ENCODE results near the gene GREM2. TPM values are rescaled to one million over a fixed set of nuclear protein-coding genes. Genes with fewer than 3 reads are reported as not detected.

GREM2 gene
- total RNA-seq, 2 donors from 2014 or later = 4.9 to 21.1 TPM

- intact Hi-C loops (cut with DNase I) = no loop called here
- DNase-seq (ENCODE audit: low spot score) = no peak
Measured at GRCh38 chr1:240478536-240478935, 133.4 kb downstream of the GREM2 start.

DNA sequence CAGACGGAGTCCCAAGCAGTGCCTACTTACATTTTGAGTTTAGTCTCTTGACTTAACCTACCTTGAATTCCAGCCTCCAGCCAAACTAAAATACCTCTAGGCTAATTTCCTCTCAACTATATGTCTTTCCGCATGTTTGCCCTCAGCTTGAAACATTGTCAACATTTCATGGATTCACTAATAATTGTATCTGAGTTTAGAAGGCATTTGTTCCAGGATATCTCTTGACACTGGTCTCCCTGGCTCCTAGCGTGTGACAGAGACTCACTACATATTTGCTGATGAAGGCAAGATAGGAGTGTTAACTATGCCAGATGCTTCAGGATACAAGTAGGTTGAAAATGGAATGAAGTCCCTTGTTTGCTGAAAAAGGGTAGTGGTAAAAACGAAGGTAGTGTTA is 136.1 kb downstream of the GREM2 start:
- DNase-seq (ENCODE audit: low spot score) = no peak
- intact Hi-C loops (cut with DNase I) = no loop called here

DNA sequence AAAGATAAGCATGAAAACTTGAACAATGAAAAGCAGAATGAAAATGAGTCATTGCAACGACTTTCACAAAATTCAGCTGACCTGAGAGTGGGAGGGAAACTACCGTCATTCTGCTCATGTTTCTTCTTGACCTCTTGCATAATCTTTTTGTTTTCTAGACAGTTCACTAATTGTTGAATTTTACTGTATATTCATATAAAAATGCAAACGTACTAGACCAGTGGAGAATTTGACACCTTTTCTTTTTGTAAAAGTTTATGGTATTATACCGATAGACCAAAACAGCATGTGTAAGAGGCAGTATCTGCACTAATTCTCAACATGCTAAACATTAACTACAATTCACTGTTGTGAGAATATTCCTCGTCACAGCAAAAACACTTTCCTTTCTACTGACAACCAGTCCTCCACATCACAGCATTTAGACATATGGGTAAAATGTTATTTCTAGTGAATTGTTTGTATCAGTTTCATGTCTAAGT is 137.8 kb downstream of the GREM2 start:
- no peak for DNase-seq (ENCODE audit: low spot score)
- intact Hi-C loops (cut with DNase I) = no loop called here

DNA sequence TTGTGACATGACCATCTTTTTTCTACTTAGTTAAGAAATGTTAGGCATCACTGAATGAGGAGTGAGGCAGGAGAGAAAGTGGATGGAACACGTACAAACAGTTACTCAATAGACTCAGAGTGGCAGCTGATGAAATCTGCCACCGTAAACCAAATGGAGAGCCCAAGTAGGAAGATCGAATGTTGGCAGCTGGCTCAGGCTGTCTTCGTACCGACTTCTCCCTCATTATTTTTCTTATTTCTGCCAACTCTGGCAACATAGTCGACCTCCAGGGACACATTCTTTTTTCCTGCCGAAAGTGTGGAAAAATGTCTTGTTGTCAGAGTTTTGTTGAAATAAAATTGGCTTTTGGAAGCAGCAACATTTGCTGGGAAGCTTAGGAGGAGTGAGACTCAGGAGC is 143.3 kb downstream of the GREM2 start:
- intact Hi-C loops (cut with DNase I) = no loop called here
- DNase-seq (ENCODE audit: low spot score) = no peak

- intact Hi-C loops (cut with DNase I) = no loop called here
- DNase-seq (ENCODE audit: low spot score) = no peak
Measured at GRCh38 chr1:240467895-240468294, 144.1 kb downstream of the GREM2 start.

- DNase-seq (ENCODE audit: low spot score) = no peak
- intact Hi-C loops (cut with DNase I) = no loop called here
Measured at GRCh38 chr1:240466509-240466908, 145.4 kb downstream of the GREM2 start.

DNA sequence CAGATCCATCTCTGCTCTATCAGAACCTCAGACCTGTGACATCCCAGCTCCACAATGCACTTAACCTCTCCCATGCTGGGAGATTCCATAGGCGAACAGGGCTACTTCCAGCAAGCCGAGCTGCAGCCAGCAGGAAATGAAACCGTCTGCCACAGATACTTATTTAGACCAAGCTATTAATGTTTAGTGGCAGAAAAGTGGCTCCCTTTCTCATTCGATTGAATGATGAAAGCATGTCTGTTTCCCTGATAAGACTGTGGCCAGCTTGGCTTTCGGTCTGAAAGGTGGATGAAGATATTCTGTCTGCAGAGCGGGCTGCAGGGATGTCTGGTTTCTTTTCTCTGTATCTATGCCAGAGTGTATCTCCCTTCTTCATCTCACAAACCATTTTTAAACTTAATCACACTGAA is 146.4 kb downstream of the GREM2 start:
- intact Hi-C loops (cut with DNase I) = no loop called here
- DNase-seq (ENCODE audit: low spot score) = no peak

GRCh38 chr1:240464099-240464498 is 147.9 kb downstream of the GREM2 start:
- no peak for DNase-seq (ENCODE audit: low spot score)
- intact Hi-C loops (cut with DNase I) = no loop called here

- intact Hi-C loops (cut with DNase I) = no loop called here
Measured at GRCh38 chr1:240462766-240463395, 149.1 kb downstream of the GREM2 start.

GRCh38 chr1:240462277-240462676 is 149.7 kb downstream of the GREM2 start:
- intact Hi-C loops (cut with DNase I) = no loop called here
- no peak for DNase-seq (ENCODE audit: low spot score)

More at GRCh38 chr1:240462766-240463395, 149.1 kb downstream of the GREM2 start:
- no peak for DNase-seq (ENCODE audit: low spot score)

GRCh38 chr1:240457203-240457602 is 154.8 kb downstream of the GREM2 start:
- intact Hi-C loops (cut with DNase I) = no loop called here
- DNase-seq (ENCODE audit: low spot score) = no peak

DNA sequence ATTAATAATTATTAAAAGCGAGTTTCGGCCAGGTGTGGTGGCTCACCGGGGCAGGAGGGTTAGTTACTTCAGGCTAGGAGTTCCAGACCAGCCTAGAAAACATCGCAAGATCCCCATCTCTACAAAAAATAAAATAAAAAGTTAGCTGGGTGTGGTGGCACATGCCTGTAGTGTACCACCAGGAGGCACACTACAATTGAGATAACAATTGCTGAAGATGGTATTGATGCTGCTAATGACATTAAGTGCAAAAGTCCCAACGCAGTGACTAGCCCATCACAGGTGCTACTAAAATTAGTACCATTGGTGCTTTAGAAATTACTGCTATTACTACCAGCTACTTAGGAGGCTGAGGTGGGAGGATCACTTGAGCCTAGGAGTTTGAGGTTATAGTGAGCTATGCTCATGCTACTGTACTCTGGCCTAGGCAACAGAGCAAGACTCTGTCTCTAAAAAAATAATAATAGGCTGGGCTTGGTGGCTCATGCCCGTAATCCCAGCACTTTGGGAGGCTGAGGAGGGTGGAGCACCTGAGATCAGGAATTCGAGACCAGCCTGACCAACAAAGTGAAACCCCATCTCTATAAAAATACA is 156.6 kb downstream of the GREM2 start:
- intact Hi-C loops (cut with DNase I) = no loop called here
- no peak for DNase-seq (ENCODE audit: low spot score)

- intact Hi-C loops (cut with DNase I) = no loop called here
- DNase-seq (ENCODE audit: low spot score) = no peak
Measured at GRCh38 chr1:240445369-240445768, 166.6 kb downstream of the GREM2 start.

DNA sequence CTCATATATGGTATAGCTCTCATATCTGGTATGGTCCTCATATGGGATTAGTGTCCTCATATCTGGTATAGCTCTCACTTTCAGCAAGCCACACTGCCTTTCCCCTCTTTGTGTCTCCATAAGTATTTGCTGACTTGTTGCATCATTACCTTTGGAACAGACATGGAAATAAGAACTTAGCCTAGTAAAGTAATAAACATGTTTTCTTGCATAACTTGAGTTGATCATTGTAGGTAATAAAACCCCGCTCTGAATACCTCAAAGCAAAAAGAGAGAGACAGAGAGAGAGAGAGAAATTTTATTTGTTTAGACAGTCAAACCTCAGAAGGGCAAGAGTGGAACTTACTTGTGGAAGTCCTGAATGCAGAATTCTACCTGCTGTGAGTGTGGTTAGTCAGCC is 170.3 kb downstream of the GREM2 start:
- intact Hi-C loops (cut with DNase I) = no loop called here
- DNase-seq (ENCODE audit: low spot score) = no peak
